ENCODE data around the gene PRSS2. TPM values are rescaled to one million over a fixed set of nuclear protein-coding genes. Genes with fewer than 3 reads are reported as not detected.

The PRSS2 gene
- total RNA-seq, 2 experiments from 2014 or later = not detected

GRCh38 chr7:142784716-142785115 lies 13.9 kb downstream of the PRSS2 start:
- H3K36me3 Mint-ChIP-seq = peaks cover 23% of the 10 kb centered on the region
- POLR2A ChIA-PET = interaction anchor here (0.6 to 21.1 kb wide), 12 partner anchors 13 to 321 kb away, joined by 3 to 1271 read pairs (median 4); no protein-coding TSS in a partner anchor
- H3K9me3 Mint-ChIP-seq = no peaks in the 10 kb centered on the region
- ATAC-seq (ENCODE audit: low read depth) (peak; percentile 7), DNase-seq (no peak)
- H3K27ac Mint-ChIP-seq = peak overlapping the region; percentile 91
- no peaks in the 10 kb centered on the region for H3K27me3 Mint-ChIP-seq
- H3K4me1 Mint-ChIP-seq = peaks cover 8% of the 10 kb centered on the region
- H3K4me3 Mint-ChIP-seq = peak overlapping the region; percentile 78

- POLR2A ChIA-PET = interaction anchor here (0.6 to 21.1 kb wide), 8 partner anchors 11 to 153 kb away, joined by 3 to 1271 read pairs (median 4); no protein-coding TSS in a partner anchor
- peak overlapping the region; percentile 78 for H3K4me3 Mint-ChIP-seq
- H3K4me1 Mint-ChIP-seq = peaks cover 14% of the 10 kb centered on the region
- peak; percentile 77 for ATAC-seq (ENCODE audit: low read depth)
- DNase-seq = peak; percentile 65
- H3K27ac Mint-ChIP-seq = peak overlapping the region; percentile 91
- peaks cover 33% of the 10 kb centered on the region for H3K36me3 Mint-ChIP-seq
- H3K27me3 Mint-ChIP-seq = no peaks in the 10 kb centered on the region
- no peaks in the 10 kb centered on the region for H3K9me3 Mint-ChIP-seq
Observed at GRCh38 chr7:142785841-142786250, 15.1 kb downstream of the PRSS2 start.

GRCh38 chr7:142787034-142787768 lies 16.4 kb downstream of the PRSS2 start:
- no peak for DNase-seq
- POLR2A ChIA-PET = interaction anchor here (1.0 to 21.1 kb wide), 10 partner anchors 10 to 478 kb away, joined by 3 to 1271 read pairs (median 7); no protein-coding TSS in a partner anchor

GRCh38 chr7:142787783-142788182 lies 17.0 kb downstream of the PRSS2 start:
- H3K4me1 Mint-ChIP-seq = peaks cover 21% of the 10 kb centered on the region

More at GRCh38 chr7:142787034-142787768, 16.4 kb downstream of the PRSS2 start:
- no peak for ATAC-seq (ENCODE audit: low read depth)
- peaks cover 43% of the 10 kb centered on the region for H3K36me3 Mint-ChIP-seq
- peak overlapping the region; percentile 96 for H3K4me3 Mint-ChIP-seq
- peak overlapping the region; percentile 99 for H3K27ac Mint-ChIP-seq
- H3K9me3 Mint-ChIP-seq = no peaks in the 10 kb centered on the region
- peaks cover 17% of the 10 kb centered on the region for H3K4me1 Mint-ChIP-seq
- no peaks in the 10 kb centered on the region for H3K27me3 Mint-ChIP-seq

GRCh38 chr7:142788303-142789289 lies 17.8 kb downstream of the PRSS2 start:
- H3K27ac Mint-ChIP-seq = peak overlapping the region; percentile 99
- peaks cover 23% of the 10 kb centered on the region for H3K4me1 Mint-ChIP-seq
- no peaks in the 10 kb centered on the region for H3K27me3 Mint-ChIP-seq
- peak overlapping the region; percentile 96 for H3K4me3 Mint-ChIP-seq
- DNase-seq (no peak), ATAC-seq (ENCODE audit: low read depth) (no peak)
- POLR2A ChIA-PET = interaction anchor here (0.9 to 21.1 kb wide), 16 partner anchors 9 to 591 kb away, joined by 3 to 1271 read pairs (median 5); no protein-coding TSS in a partner anchor
- H3K9me3 Mint-ChIP-seq = no peaks in the 10 kb centered on the region
- peaks cover 54% of the 10 kb centered on the region for H3K36me3 Mint-ChIP-seq

More at GRCh38 chr7:142787783-142788182, 17.0 kb downstream of the PRSS2 start:
- POLR2A ChIA-PET = interaction anchor here (1.1 to 21.1 kb wide), 10 partner anchors 9 to 479 kb away, joined by 4 to 1271 read pairs (median 7); no protein-coding TSS in a partner anchor
- Mint-ChIP-seq H3K4me3 (peak overlapping the region; percentile 96), H3K9me3 (no peaks in the 10 kb centered on the region), H3K27me3 (no peaks in the 10 kb centered on the region), H3K36me3 (peaks cover 48% of the 10 kb centered on the region), H3K27ac (peak overlapping the region; percentile 99)
- ATAC-seq (ENCODE audit: low read depth) = no peak
- DNase-seq = no peak

GRCh38 chr7:142789441-142789840 lies 18.7 kb downstream of the PRSS2 start:
- DNase-seq (no peak), ATAC-seq (ENCODE audit: low read depth) (no peak)
- POLR2A ChIA-PET = interaction anchor here (0.9 to 21.1 kb wide), 10 partner anchors 8 to 590 kb away, joined by 3 to 1271 read pairs (median 5); no protein-coding TSS in a partner anchor
- peaks cover 30% of the 10 kb centered on the region for H3K4me1 Mint-ChIP-seq
- H3K4me3 Mint-ChIP-seq = peak overlapping the region; percentile 96
- H3K9me3 Mint-ChIP-seq = no peaks in the 10 kb centered on the region
- peaks cover 56% of the 10 kb centered on the region for H3K36me3 Mint-ChIP-seq
- peak overlapping the region; percentile 99 for H3K27ac Mint-ChIP-seq
- H3K27me3 Mint-ChIP-seq = no peaks in the 10 kb centered on the region

GRCh38 chr7:142790056-142790455 lies 19.3 kb downstream of the PRSS2 start:
- H3K4me3 Mint-ChIP-seq = peak overlapping the region; percentile 96
- H3K36me3 Mint-ChIP-seq = peaks cover 56% of the 10 kb centered on the region
- H3K27ac Mint-ChIP-seq = peak overlapping the region; percentile 99
- no peaks in the 10 kb centered on the region for H3K27me3 Mint-ChIP-seq
- no peaks in the 10 kb centered on the region for H3K9me3 Mint-ChIP-seq
- DNase-seq = no peak
- ATAC-seq (ENCODE audit: low read depth) = no peak
- peaks cover 36% of the 10 kb centered on the region for H3K4me1 Mint-ChIP-seq
- POLR2A ChIA-PET = interaction anchor here (1.0 to 21.1 kb wide), 6 partner anchors 7 to 444 kb away, joined by 3 to 1271 read pairs (median 10); no protein-coding TSS in a partner anchor

- peaks cover 39% of the 10 kb centered on the region for H3K4me1 Mint-ChIP-seq
- peak overlapping the region; percentile 96 for H3K4me3 Mint-ChIP-seq
- H3K9me3 Mint-ChIP-seq = no peaks in the 10 kb centered on the region
- peaks cover 56% of the 10 kb centered on the region for H3K36me3 Mint-ChIP-seq
- ATAC-seq (ENCODE audit: low read depth) = no peak
- no peaks in the 10 kb centered on the region for H3K27me3 Mint-ChIP-seq
- POLR2A ChIA-PET = interaction anchor here (1.1 to 21.1 kb wide), 3 partner anchors 7 to 482 kb away, joined by 3 to 1271 read pairs (median 484); no protein-coding TSS in a partner anchor
- DNase-seq = no peak
- peak overlapping the region; percentile 99 for H3K27ac Mint-ChIP-seq
Observed at GRCh38 chr7:142790555-142790954, 19.8 kb downstream of the PRSS2 start.

GRCh38 chr7:142791502-142791901 lies 20.7 kb downstream of the PRSS2 start:
- Mint-ChIP-seq H3K36me3 (peaks cover 59% of the 10 kb centered on the region), H3K9me3 (no peaks in the 10 kb centered on the region), H3K4me3 (peak overlapping the region; percentile 81), H3K27ac (peak overlapping the region; percentile 99), H3K27me3 (no peaks in the 10 kb centered on the region), H3K4me1 (peaks cover 42% of the 10 kb centered on the region)
- POLR2A ChIA-PET = interaction anchor here (1.0 to 21.1 kb wide), 5 partner anchors 6 to 483 kb away, joined by 3 to 1271 read pairs (median 4); no protein-coding TSS in a partner anchor
- no peak for ATAC-seq (ENCODE audit: low read depth)
- DNase-seq = no peak

GRCh38 chr7:142792129-142792528 lies 21.4 kb downstream of the PRSS2 start:
- Mint-ChIP-seq H3K9me3 (no peaks in the 10 kb centered on the region), H3K4me1 (peaks cover 42% of the 10 kb centered on the region)

GRCh38 chr7:142792593-142792992 lies 21.8 kb downstream of the PRSS2 start:
- DNase-seq (no peak), ATAC-seq (ENCODE audit: low read depth) (no peak)
- H3K36me3 Mint-ChIP-seq = peaks cover 60% of the 10 kb centered on the region
- POLR2A ChIA-PET = interaction anchor here (1.4 to 21.1 kb wide), 3 partner anchors 6 to 79 kb away, joined by 4 to 1271 read pairs (median 484); no protein-coding TSS in a partner anchor
- H3K4me1 Mint-ChIP-seq = peaks cover 43% of the 10 kb centered on the region
- peak overlapping the region; percentile 81 for H3K4me3 Mint-ChIP-seq
- H3K27me3 Mint-ChIP-seq = no peaks in the 10 kb centered on the region
- peak overlapping the region; percentile 99 for H3K27ac Mint-ChIP-seq
- H3K9me3 Mint-ChIP-seq = no peaks in the 10 kb centered on the region

More at GRCh38 chr7:142792129-142792528, 21.4 kb downstream of the PRSS2 start:
- peaks cover 59% of the 10 kb centered on the region for H3K36me3 Mint-ChIP-seq
- POLR2A ChIA-PET = interaction anchor here (1.4 to 21.1 kb wide), 2 partner anchors 17 to 78 kb away, joined by 4 to 1271 read pairs; no protein-coding TSS in a partner anchor
- peak overlapping the region; percentile 99 for H3K27ac Mint-ChIP-seq
- DNase-seq = no peak
- ATAC-seq (ENCODE audit: low read depth) = no peak
- H3K4me3 Mint-ChIP-seq = peak overlapping the region; percentile 81
- H3K27me3 Mint-ChIP-seq = no peaks in the 10 kb centered on the region

- no peaks in the 10 kb centered on the region for H3K27me3 Mint-ChIP-seq
- peaks cover 44% of the 10 kb centered on the region for H3K4me1 Mint-ChIP-seq
- peak overlapping the region; percentile 99 for H3K27ac Mint-ChIP-seq
- POLR2A ChIA-PET = interaction anchor here (9.5 to 21.1 kb wide), 2 partner anchors 6 to 16 kb away, joined by 484 to 1271 read pairs; no protein-coding TSS in a partner anchor
- ATAC-seq (ENCODE audit: low read depth) (no peak), DNase-seq (no peak)
- H3K36me3 Mint-ChIP-seq = peaks cover 60% of the 10 kb centered on the region
- H3K4me3 Mint-ChIP-seq = peak overlapping the region; percentile 81
- no peaks in the 10 kb centered on the region for H3K9me3 Mint-ChIP-seq
Observed at GRCh38 chr7:142793156-142793555, 22.4 kb downstream of the PRSS2 start.
